Ascending aorta (tissue), 2 donors: ENCODE measurements around the gene ZNF280D. TPM values are rescaled to one million over a fixed set of nuclear protein-coding genes. Genes with fewer than 3 reads are reported as not detected.

Experiments
- DNase-seq, 2 donors: peaks; one replicate each; pipeline ENCODE4 v3.0.0-alpha.2; 2019; ENCODE audit warnings: low spot score in 2 of 2
- H3K27ac ChIP-seq, 2 donors: fragments of 200-600 bp; sonication (generic); one replicate each; pipeline ENCODE4 v1.5.1; 2016 to 2017; ENCODE audit warnings: mild to moderate bottlenecking in 1 of 2
- H3K27me3 ChIP-seq: fragments of 200-600 bp; sonication (generic); one replicate; pipeline ENCODE4 v1.5.1; 2017
- H3K36me3 ChIP-seq, 2 donors: fragments of 200-600 bp; sonication (generic); one replicate each; pipeline ENCODE4 v1.5.1; 2016
- H3K4me1 ChIP-seq, 2 donors: fragments of 200-600 bp; sonication (generic); one replicate each; pipeline ENCODE4 v1.5.1; 2016 to 2017; ENCODE audit warnings: mild to moderate bottlenecking in 1 of 2
- H3K4me3 ChIP-seq, 2 donors: fragments of 200-600 bp; sonication (generic); one replicate each; pipeline ENCODE4 v1.5.1; 2016 to 2017; ENCODE audit warnings: mild to moderate bottlenecking in 1 of 2
- H3K9me3 ChIP-seq, 2 donors: fragments of 200-600 bp; sonication (generic); one replicate each; pipeline ENCODE4 v1.5.1; 2016
- intact Hi-C: fragments of 100-400 bp; cut with DNase I; formaldehyde crosslinking; loops from one replicate; pipeline ENCODE4 v1.15.1; 2023
- total RNA-seq: library from RNA; depleted of rRNA; stranded (reverse); fragments of >200 nt; gene quantifications from one replicate; pipeline ENCODE4 v1.1.0, GENCODE V29; 2016
- TF ChIP-seq, protein P1 (sequence below), 3 experiments: fragments of 200-600 bp in 2 of 3; fragments of 450-650 bp in 1 of 3; sonication (generic) in 2 of 3; IDR thresholded peaks; one replicate each; pipeline ENCODE4 v1.5.1; 2016 to 2019; ENCODE audit warnings: antibody characterized with exemption in 3 of 3, mild to moderate bottlenecking in 1 of 3, moderate library complexity in 1 of 3

ZNF280D gene
- total RNA-seq, 1 donor from 2014 or later = 20.5 TPM

DNA sequence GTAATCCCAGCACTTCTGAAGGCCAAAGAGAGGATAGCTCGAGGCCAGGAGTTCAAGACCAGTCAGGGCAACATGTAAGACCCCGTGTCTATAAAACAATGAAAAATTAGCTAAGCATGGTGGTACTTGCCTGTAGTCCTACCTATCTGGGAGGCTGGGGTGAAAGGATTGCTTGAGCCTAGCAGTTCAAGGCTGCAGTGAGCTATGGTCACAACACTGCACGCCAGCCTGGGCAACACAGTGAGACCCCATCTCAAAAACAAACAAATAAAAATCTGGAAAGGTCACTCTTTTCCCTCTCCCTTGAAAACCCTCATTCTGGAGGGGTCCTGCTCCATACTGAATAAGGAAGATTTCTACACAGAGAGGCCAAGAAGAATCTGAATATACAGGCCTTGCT is 43.5 kb upstream of the ZNF280D start:
- H3K9me3 ChIP-seq = no peaks in the 10 kb centered on the region
- H3K36me3 ChIP-seq = no peaks in the 10 kb centered on the region
- no peak overlapping the region for H3K27ac ChIP-seq
- H3K4me1 ChIP-seq = no peaks in the 10 kb centered on the region
- no peak for DNase-seq
- no peak overlapping the region for H3K4me3 ChIP-seq
- intact Hi-C loops = loop anchor here (10.0 kb wide), 1 partner anchor 282 kb away; no protein-coding TSS in a partner anchor
- H3K27me3 ChIP-seq = no peaks in the 10 kb centered on the region
- TF ChIP-seq, protein P1, sequence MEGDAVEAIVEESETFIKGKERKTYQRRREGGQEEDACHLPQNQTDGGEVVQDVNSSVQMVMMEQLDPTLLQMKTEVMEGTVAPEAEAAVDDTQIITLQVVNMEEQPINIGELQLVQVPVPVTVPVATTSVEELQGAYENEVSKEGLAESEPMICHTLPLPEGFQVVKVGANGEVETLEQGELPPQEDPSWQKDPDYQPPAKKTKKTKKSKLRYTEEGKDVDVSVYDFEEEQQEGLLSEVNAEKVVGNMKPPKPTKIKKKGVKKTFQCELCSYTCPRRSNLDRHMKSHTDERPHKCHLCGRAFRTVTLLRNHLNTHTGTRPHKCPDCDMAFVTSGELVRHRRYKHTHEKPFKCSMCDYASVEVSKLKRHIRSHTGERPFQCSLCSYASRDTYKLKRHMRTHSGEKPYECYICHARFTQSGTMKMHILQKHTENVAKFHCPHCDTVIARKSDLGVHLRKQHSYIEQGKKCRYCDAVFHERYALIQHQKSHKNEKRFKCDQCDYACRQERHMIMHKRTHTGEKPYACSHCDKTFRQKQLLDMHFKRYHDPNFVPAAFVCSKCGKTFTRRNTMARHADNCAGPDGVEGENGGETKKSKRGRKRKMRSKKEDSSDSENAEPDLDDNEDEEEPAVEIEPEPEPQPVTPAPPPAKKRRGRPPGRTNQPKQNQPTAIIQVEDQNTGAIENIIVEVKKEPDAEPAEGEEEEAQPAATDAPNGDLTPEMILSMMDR (IDR thresholded peaks at IDR 0.05) = no peak

DNA sequence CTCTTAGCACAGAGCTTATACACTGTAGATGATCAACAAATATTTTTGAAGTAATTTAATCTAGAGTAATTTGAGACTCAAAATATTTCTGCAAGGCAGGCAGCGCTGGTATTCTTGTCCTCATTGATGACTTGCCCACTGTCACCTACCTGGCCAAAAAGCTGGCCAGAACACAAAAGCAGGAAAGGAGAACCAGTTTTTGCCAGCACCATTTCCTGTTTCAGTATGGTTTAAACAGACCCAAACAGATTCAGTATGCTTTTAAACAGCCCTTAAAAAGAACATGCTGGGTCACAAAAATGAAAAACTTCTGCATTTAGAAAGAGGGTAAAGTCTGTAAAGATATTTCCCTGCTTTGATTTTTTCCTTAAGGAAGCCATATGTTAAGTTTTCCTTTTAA is 42.3 kb upstream of the ZNF280D start:
- Histone ChIP-seq H3K9me3 (no peaks in the 10 kb centered on the region), H3K27ac (no peak overlapping the region), H3K27me3 (no peaks in the 10 kb centered on the region), H3K4me1 (no peaks in the 10 kb centered on the region), H3K4me3 (no peak overlapping the region), H3K36me3 (no peaks in the 10 kb centered on the region)
- no peak for DNase-seq
- TF ChIP-seq, protein P1 (IDR thresholded peaks at IDR 0.05) = no peak
- intact Hi-C loops = loop anchor here (10.0 kb wide), 1 partner anchor 281 kb away; no protein-coding TSS in a partner anchor

DNA sequence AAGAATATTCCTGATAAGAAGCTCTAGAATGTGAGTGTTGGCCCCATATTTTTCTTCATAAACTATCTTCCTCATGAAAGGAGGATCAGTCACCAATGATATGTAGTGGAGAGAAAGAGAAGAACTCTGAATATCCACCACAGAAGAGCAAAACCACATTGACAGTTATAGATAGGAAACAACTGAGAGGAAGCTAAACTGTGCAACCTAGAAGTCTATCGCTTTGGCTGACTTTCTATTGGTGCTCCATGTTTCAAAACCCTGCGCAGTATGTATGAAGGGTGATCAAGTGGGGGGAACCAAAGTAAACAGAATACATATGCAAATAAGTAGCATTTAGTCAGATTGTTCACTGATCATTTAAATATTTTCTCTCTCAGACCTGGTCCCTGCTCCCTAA is 41.0 kb upstream of the ZNF280D start:
- Histone ChIP-seq H3K9me3 (no peaks in the 10 kb centered on the region), H3K36me3 (no peaks in the 10 kb centered on the region), H3K27me3 (no peaks in the 10 kb centered on the region), H3K27ac (no peak overlapping the region), H3K4me3 (no peak overlapping the region), H3K4me1 (no peaks in the 10 kb centered on the region)
- no peak for DNase-seq
- TF ChIP-seq, protein P1 (IDR thresholded peaks at IDR 0.05) = no peak
- intact Hi-C loops = loop anchor here (10.0 kb wide), 1 partner anchor 280 kb away; no protein-coding TSS in a partner anchor

DNA sequence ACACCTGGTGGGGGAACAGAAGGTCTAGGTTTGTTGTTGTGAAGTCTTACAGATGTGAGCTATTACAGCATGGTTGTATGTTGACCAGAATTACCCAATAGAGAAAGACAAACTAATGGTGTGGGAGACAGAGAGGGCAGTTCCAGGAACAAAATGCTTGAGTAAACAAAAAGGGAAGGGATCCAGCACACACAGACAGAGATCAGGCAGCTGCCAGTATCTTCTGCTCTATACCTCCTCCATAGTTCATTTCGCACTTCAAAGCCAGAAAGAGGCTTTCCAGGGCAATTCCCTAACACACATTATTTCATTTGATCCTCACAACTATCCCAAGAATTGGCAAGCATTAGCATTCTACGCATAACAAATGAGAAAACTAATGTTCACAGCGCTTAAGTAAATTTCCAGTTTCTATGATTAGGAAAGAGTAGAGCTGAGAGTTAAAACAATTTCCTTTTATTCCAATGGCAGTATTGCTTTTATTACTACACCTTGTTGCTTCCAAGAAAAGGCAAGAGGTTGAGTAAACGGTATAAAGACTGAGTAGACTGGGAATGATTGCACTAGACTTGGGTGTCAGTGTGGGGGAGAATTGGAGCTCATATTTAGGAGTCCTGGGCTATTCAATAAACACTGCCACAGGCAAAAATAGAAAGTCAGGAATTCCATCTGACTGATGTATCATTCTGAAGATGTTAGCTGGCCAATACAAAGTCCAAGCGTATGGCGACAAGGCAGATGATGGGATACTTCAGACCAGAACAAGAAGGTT is 39.7 kb upstream of the ZNF280D start:
- H3K27me3 ChIP-seq = no peaks in the 10 kb centered on the region
- TF ChIP-seq, protein P1 (IDR thresholded peaks at IDR 0.05) = no peak
- H3K9me3 ChIP-seq = no peaks in the 10 kb centered on the region
- H3K4me1 ChIP-seq = no peaks in the 10 kb centered on the region
- H3K36me3 ChIP-seq = no peaks in the 10 kb centered on the region
- DNase-seq = no peak
- no peak overlapping the region for H3K27ac ChIP-seq
- H3K4me3 ChIP-seq = no peak overlapping the region
- intact Hi-C loops = loop anchor here (10.0 kb wide), 1 partner anchor 278 kb away; no protein-coding TSS in a partner anchor

DNA sequence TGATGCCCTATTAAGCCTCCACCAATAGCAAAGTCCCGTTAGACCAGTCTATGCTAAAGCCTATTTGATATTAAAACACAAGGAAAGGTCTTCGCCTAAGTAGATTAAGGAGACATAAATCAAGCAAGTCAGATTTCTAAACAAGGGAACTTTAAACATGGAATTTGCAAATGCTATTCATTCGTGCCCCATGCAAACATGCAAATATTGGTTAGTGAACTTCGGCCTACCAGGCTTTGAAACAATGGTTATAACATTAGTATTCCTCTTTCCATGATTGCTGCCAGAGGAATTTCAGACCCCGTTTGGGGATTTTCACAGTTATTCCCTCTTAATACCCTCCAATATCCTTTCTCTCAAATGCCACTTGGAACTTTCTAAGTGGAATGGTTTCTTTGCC is 36.9 kb upstream of the ZNF280D start:
- no peak for DNase-seq
- intact Hi-C loops = loop anchor here (10.0 kb wide), 1 partner anchor 275 kb away; no protein-coding TSS in a partner anchor
- Histone ChIP-seq H3K36me3 (no peaks in the 10 kb centered on the region), H3K9me3 (no peaks in the 10 kb centered on the region), H3K27me3 (no peaks in the 10 kb centered on the region), H3K4me3 (no peak overlapping the region), H3K4me1 (no peaks in the 10 kb centered on the region), H3K27ac (no peak overlapping the region)
- TF ChIP-seq, protein P1 (IDR thresholded peaks at IDR 0.05) = no peak
